Mesodermal cell (in vitro differentiated cells): ENCODE measurements around the gene UMODL1. TPM values are rescaled to one million over a fixed set of nuclear protein-coding genes. Genes with fewer than 3 reads are reported as not detected.

Experiments
- H3K27ac ChIP-seq: 2 replicates; pipeline ENCODE4 v1.7.0; 2013; ENCODE audit warnings: mild to moderate bottlenecking, low read depth, low read length, moderate library complexity; ENCODE audit not compliant: severe bottlenecking
- H3K36me3 ChIP-seq: 2 replicates; pipeline ENCODE4 v1.7.1; 2013; ENCODE audit warnings: mild to moderate bottlenecking, low read length, moderate library complexity; ENCODE audit not compliant: control insufficient read depth, insufficient read depth
- H3K4me1 ChIP-seq: one replicate; pipeline ENCODE4 v1.7.1; 2013; ENCODE audit warnings: mild to moderate bottlenecking, low read length; ENCODE audit not compliant: insufficient read depth, control insufficient read depth, poor library complexity, severe bottlenecking
- H3K4me3 ChIP-seq: 2 replicates; pipeline ENCODE4 v1.7.0; 2013; ENCODE audit warnings: low read length, control low read depth, mild to moderate bottlenecking; ENCODE audit not compliant: insufficient read depth, poor library complexity, severe bottlenecking; ENCODE audit errors: extremely low read depth
- H3K9me3 ChIP-seq: 2 replicates; pipeline ENCODE4 v1.7.1; 2013; ENCODE audit warnings: mild to moderate bottlenecking, low read length, moderate library complexity; ENCODE audit not compliant: control insufficient read depth
- WGBS, 2 experiments: methylation state at CpG; one replicate each; pipeline ENCODE4 v1.1.5; 2013; ENCODE audit warnings: missing lambda C conversion rate in 2 of 2; ENCODE audit not compliant: insufficient coverage in 2 of 2; 5-methylcytosine and 5-hydroxymethylcytosine counted together
- polyA plus RNA-seq, 2 experiments: library from polyadenylated mRNA; stranded (reverse); fragments of 50-300 nt; gene quantifications; one replicate each; pipeline ENCODE4 v1.2.3, GENCODE V29; 2013

UMODL1 gene, protein sequence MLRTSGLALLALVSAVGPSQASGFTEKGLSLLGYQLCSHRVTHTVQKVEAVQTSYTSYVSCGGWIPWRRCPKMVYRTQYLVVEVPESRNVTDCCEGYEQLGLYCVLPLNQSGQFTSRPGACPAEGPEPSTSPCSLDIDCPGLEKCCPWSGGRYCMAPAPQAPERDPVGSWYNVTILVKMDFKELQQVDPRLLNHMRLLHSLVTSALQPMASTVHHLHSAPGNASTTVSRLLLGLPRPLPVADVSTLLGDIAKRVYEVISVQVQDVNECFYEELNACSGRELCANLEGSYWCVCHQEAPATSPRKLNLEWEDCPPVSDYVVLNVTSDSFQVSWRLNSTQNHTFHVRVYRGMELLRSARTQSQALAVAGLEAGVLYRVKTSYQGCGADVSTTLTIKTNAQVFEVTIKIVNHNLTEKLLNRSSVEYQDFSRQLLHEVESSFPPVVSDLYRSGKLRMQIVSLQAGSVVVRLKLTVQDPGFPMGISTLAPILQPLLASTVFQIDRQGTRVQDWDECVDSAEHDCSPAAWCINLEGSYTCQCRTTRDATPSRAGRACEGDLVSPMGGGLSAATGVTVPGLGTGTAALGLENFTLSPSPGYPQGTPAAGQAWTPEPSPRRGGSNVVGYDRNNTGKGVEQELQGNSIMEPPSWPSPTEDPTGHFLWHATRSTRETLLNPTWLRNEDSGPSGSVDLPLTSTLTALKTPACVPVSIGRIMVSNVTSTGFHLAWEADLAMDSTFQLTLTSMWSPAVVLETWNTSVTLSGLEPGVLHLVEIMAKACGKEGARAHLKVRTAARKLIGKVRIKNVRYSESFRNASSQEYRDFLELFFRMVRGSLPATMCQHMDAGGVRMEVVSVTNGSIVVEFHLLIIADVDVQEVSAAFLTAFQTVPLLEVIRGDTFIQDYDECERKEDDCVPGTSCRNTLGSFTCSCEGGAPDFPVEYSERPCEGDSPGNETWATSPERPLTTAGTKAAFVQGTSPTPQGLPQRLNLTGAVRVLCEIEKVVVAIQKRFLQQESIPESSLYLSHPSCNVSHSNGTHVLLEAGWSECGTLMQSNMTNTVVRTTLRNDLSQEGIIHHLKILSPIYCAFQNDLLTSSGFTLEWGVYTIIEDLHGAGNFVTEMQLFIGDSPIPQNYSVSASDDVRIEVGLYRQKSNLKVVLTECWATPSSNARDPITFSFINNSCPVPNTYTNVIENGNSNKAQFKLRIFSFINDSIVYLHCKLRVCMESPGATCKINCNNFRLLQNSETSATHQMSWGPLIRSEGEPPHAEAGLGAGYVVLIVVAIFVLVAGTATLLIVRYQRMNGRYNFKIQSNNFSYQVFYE
- polyA plus RNA-seq (2013, experiment 1 of 2) = not detected
- not detected for polyA plus RNA-seq (2013, experiment 2 of 2)

DNA sequence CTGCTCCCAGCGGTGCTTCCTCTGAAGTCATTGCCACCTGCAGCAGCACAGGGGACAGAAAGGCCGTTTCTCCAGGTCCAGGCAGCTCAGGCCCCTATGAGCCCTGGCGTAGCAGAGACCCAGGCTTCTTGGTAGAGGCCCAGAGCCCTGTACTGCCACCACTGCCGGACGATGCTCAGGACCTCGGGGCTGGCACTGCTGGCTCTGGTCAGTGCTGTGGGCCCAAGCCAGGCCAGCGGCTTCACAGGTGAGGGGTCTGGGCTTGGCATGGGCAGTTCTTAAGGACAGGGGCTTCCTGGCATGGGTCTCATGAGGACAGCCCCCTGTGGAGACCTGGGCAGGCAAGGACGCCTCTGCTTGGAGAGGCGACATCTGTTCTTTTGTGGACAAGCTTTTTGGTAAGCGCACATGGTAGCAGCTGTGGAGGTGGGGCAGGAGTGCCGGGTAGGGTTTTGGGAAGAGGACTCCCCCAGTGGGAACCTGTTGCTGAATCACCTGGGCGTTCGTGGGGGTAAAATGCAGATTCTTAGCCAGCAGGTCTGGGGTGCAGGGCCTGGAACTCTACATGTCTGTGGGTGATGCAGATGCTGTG is at the start of gene UMODL1:
Gene UMODL1, plus strand, starts transcription at position 172 of the 592 bp plus-strand sequence. Its CDS starts 0 bp downstream, at position 172.
- H3K9me3 ChIP-seq = no peaks in the 10 kb centered on the region
- no peaks in the 10 kb centered on the region for H3K4me1 ChIP-seq
- no peaks in the 10 kb centered on the region for H3K36me3 ChIP-seq
- 89 to 90% methylated on average over 9 to 13 of the region's 13 CpGs for WGBS, 2 experiments
- no peak within 1 kb of the TSS for H3K27ac ChIP-seq
- H3K4me3 ChIP-seq = no peak within 1 kb of the TSS

DNA sequence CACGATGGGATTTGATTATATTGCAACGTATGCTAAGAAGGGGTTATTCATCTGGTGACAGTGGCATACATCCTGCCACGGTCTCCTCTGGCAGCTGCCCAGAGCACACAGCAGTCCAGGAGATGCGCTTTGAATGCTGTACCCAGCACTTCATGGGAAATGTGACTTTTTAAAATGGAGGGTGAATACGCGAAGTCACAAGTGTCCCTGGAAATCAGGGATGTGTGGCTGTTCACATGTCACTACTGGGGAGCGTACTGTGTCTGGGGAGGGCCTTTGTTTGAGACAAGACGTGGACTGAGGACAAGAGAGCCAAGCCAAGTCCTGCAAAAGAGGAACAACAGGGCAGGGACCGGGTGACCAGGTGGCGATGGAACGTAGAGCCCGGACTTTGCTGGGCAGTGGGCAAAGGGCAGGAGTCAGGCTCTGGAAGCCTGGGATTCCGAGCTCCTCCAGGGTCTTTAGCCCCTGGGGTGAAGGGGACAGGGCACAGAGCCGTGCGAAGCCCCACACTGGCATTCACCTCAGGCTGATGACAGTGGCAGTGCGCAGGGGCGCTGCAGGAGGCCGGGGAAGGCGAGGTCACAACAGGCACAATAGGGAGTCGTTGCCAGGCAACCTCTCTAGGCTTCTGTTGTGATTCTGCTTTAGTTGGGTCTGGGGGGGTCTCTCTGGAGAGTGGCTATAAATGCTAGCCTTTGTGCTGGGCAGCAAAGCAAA is 49.6 kb upstream of the UMODL1 start:
- Histone ChIP-seq H3K36me3 (no peaks in the 10 kb centered on the region), H3K27ac (peak overlapping the region; percentile 62), H3K9me3 (no peaks in the 10 kb centered on the region), H3K4me1 (peaks cover 11% of the 10 kb centered on the region), H3K4me3 (no peak overlapping the region)
- 47 to 65% methylated on average over 17 to 20 of the region's 20 CpGs for WGBS, 2 experiments

DNA sequence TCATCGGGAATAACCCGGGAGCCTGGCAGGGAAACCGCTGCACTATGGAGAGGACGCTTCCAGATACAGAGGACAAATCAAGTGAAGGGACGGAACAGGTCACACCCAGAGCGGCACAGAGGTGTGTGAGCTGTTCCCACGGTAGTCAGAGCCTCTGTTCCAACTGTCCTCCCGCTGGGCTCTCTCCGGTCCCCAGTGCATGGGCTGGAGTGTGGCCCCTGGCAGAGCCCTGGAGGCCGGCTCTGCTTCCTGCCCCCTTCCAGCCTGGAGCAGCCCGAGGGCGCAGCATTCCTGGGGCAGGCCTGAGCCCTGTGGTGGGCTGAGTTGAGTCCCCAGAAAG is 49.1 kb upstream of the UMODL1 start:
- H3K4me1 ChIP-seq = peaks cover 11% of the 10 kb centered on the region
- 38 to 42% methylated on average over 12 of the region's 12 CpGs for WGBS, 2 experiments
- no peaks in the 10 kb centered on the region for H3K9me3 ChIP-seq
- peak overlapping the region; percentile 62 for H3K27ac ChIP-seq
- no peaks in the 10 kb centered on the region for H3K36me3 ChIP-seq
- no peak overlapping the region for H3K4me3 ChIP-seq

DNA sequence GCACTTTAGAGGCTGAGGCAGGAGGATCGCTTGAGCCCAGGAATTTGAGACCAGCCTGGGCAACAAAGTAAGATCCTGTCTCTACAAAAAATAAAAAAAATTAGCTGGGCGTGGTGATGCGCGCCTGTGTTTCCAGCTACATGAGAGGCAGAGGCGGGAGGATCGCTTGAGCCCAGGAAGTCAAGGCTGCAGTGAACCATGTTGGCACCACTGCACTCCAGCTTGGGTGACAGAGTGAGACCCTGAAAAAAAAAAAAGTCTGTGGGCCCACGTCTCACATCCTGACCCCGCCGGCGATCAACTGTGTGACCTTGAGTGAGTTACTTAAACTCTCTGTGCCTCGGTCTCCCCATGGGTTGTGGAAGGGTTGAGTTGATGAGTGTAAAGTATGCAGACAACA is 48.2 kb upstream of the UMODL1 start:
- peaks cover 11% of the 10 kb centered on the region for H3K4me1 ChIP-seq
- WGBS, 2 experiments = 94 to 99% methylated on average over 11 of the region's 11 CpGs
- no peaks in the 10 kb centered on the region for H3K36me3 ChIP-seq
- no peaks in the 10 kb centered on the region for H3K9me3 ChIP-seq
- H3K4me3 ChIP-seq = no peak overlapping the region
- H3K27ac ChIP-seq = no peak overlapping the region

DNA sequence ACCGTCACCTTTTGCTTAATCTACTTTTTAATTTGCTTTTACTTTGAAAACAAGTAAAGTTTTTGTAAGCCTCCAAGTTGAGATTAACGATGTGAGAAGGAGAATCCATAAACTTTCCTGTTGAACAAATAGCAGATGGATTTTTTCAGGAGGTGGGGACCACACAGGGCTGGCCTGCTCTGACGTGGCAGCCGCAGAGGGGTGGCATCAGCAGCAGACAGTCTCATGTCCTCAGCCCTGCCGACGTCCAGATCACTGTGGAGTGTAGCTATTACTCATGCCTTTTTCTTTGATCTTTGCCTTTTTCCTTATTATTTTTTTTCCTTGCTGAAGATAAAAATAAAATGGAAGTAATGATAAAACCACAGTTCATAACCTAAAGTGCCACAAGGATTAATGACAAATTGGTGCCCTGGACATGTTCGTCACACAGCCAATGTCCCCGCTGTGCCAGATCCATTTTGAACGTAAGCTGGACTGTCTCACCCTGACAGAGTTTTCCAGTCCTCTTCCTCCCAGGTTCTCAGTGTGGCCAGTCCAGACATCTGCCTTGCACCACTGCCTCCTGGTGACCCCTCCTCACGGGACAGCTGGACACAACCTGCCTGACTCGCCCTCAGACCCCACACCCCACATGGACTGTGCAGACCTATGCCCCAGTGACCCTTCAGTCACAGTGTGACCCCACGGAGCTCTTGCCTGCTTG is 45.6 kb upstream of the UMODL1 start:
- WGBS, 2 experiments = 90 to 91% methylated on average over 8 to 11 of the region's 12 CpGs
- peaks cover 11% of the 10 kb centered on the region for H3K4me1 ChIP-seq
- H3K4me3 ChIP-seq = no peak overlapping the region
- H3K9me3 ChIP-seq = no peaks in the 10 kb centered on the region
- H3K36me3 ChIP-seq = no peaks in the 10 kb centered on the region
- no peak overlapping the region for H3K27ac ChIP-seq

DNA sequence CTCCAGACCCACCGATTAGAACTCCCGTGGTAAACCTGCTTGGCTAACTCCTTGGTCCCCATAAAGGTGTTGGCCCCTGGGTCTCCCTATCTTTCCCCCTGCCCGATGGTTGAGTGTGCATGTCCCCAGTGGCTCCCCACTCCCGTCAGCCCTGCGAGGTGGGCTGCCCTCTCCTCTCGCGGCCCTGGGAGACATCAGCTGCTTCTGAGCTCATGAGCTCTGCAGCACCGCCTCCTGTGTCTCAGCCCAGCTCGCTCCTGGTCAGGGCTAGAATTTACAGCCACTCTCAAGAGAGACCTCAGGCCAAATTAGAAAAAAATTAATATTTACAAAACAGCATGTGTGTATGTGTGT is 45.1 kb upstream of the UMODL1 start:
- no peaks in the 10 kb centered on the region for H3K36me3 ChIP-seq
- H3K4me1 ChIP-seq = peaks cover 11% of the 10 kb centered on the region
- WGBS, 2 experiments = 92 to 94% methylated on average over 6 to 7 of the region's 9 CpGs
- no peaks in the 10 kb centered on the region for H3K9me3 ChIP-seq
- no peak overlapping the region for H3K27ac ChIP-seq
- H3K4me3 ChIP-seq = no peak overlapping the region

DNA sequence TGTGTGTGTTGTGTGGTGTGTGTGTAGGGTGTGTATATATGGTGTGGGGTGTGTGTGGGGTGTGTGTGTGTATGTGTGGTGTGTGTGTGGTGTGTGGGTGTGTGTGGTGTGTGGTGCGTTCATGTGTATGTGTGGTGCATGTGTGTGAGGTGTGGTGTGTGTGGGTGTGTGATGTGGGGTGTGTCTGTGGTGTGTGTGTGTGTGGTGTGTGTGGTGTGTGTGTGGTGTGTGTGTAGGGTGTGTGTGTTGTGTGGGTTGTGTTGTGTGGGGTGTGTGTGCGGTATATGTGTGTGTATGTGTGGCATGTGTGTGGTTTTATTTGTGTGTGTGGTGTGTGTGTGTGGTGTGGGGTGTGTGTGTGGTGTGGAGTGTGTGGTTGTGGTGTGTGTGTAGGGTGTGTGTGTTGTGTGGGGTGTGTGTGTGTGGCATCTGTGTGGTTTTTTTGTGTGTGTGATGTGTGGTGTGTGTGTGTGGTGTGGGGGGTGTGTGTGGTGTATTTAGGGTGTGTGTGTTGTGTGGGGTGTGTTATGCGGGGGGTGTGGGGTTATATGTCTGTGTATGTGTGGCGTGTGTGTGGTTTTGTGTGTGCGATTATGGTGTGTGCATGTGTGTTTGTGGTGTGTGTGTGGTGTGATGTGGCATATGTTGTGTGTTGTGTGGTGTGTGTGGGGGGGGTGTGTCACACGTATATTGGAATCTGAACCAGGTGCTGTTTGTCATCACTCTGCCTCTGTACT is 43.9 kb upstream of the UMODL1 start:
- 92 to 100% methylated on average over 5 to 6 of the region's 6 CpGs for WGBS, 2 experiments
- no peaks in the 10 kb centered on the region for H3K36me3 ChIP-seq
- H3K4me3 ChIP-seq = no peak overlapping the region
- no peak overlapping the region for H3K27ac ChIP-seq
- peaks cover 4% of the 10 kb centered on the region for H3K4me1 ChIP-seq
- no peaks in the 10 kb centered on the region for H3K9me3 ChIP-seq

DNA sequence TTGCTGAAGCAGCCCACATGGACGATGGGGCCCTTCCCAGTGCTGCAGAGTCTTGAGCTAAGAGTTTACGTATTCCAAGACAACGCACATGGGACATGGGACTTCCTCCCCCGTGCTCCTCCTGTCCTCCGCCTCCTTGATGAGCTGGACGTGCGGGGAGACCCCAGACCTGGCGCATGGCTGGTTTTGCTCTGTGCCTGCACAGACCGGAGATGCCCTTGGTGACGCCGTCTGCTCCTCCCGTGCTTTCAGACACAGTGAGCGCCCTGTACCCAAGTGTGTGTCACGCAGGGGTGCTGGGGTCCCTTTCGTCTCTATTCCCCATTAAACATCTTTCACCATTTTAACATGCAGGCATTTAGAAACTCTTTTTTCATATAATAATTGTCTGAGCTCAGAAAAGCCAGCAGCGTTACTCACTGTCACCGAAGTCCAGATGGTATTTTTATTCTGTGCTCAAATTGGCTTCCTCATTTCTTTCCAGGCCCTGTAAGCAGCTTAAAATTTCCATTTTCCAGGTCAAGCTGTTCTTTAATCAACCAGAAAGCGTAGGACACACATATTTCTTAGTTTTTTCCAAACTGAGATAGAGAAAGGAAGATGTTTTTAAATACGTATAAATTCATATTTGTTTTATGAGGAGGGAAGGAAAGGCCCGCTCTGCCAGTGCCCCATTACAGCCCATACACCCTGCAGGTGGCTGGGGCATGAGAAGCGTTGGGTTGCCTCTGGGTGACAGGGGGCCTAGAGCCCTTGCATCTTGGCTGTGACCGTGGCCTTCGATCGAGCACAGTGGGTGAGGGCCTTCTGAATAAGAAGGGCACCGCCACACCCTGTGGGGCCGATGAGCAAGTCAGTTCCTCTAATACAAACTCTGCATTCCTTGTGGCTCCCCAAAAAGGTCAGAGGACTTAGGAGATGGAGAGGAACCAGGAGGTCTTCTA is 43.0 kb upstream of the UMODL1 start:
- Histone ChIP-seq H3K9me3 (no peaks in the 10 kb centered on the region), H3K36me3 (no peaks in the 10 kb centered on the region)
- WGBS, 2 experiments = 91 to 94% methylated on average over 20 to 21 of the region's 26 CpGs

More for the DNA sequence above, 43.0 kb upstream of the UMODL1 start:
- Histone ChIP-seq H3K4me1 (no peaks in the 10 kb centered on the region), H3K27ac (no peak overlapping the region), H3K4me3 (no peak overlapping the region)
